Measurements from ENCODE around the gene ADAM8. TPM values are rescaled to one million over a fixed set of nuclear protein-coding genes. Genes with fewer than 3 reads are reported as not detected.

ADAM8 gene
- total and polyA plus RNA-seq, 10 of the 15 experiments (the other 5 are each of a cell fraction or from before 2014, with no cell fraction given) = 0.37 to 92.7 (median 21.7) TPM

- TF ChIP-seq, protein P1, sequence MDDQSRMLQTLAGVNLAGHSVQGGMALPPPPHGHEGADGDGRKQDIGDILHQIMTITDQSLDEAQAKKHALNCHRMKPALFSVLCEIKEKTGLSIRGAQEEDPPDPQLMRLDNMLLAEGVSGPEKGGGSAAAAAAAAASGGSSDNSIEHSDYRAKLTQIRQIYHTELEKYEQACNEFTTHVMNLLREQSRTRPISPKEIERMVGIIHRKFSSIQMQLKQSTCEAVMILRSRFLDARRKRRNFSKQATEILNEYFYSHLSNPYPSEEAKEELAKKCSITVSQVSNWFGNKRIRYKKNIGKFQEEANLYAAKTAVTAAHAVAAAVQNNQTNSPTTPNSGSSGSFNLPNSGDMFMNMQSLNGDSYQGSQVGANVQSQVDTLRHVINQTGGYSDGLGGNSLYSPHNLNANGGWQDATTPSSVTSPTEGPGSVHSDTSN (IDR thresholded peaks at IDR 0.05; ENCODE audit: insufficient replicate concordance, low read depth, low read length) = no peak
- no peak for TF ChIP-seq ZBTB33 (IDR thresholded peaks at IDR 0.05)
Observed at GRCh38 chr10:133282846-133283390, 6.2 kb upstream of the ADAM8 start (continued).

DNA sequence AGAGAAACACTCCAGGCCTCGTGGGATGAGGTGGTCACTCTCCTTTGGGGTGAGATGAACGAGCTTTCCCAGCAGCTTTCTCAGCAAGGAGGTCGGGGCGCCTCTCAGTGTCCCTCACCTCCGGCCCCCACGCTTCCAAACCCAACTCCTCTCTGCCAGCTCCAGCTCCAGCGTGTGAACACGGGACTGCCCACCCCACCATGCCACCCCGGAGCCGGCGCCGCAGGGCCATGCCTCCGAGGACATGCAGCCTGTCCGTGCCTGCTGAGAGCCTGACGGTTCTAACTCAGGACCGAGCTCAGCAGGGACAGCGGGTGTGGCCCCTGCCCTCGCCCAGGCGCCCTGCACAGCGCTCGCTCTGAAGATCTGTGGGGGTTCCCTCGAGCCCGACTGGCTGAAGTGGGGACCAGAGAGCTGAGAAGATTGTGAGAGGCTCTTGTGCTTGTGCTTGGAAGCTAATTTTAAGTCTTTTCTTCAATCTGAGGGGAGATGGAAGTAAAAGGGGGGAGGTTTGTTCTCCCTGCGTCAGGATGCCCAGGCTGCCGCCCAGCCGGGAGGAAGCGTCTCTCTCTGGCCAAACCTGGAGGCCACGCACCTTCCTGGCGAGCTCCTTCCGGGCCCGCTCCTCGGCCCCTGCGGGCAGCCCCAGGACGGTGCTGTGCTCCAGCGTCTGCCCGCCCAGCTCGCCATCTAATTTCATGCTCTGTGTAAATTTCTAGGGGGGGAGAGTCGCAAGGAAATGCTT, 5.1 kb upstream of the ADAM8 start:
- RAD21 ChIA-PET (ENCODE audit: unreplicated experiment) = no interaction called here
- no peak overlapping the region for H2AFZ ChIP-seq (ENCODE audit: control insufficient read depth, low read depth, low read length)
- in situ Hi-C loops (cut with MboI) (no loop called here), intact Hi-C loops (cut with micrococcal nuclease; ENCODE audit: unreplicated experiment) (no loop called here)
- H3K9ac ChIP-seq (ENCODE audit: control insufficient read depth, insufficient read depth, low read length) = no peak overlapping the region
- 90% methylated on average over 38 of the region's 38 CpGs for WGBS (ENCODE audit: insufficient coverage, insufficient replicate concordance, low lambda C conversion rate, missing lambda C conversion rate)
- CTCF ChIA-PET = interaction anchor here (0.5 kb wide), 1 partner anchor 17 kb away, joined by 3 read pairs; no protein-coding TSS in a partner anchor
- SMC1A ChIA-PET (ENCODE audit: uncharacterized antibody, unreplicated experiment) = no interaction called here
- BruUV-seq (replicated peaks) = no TSS peak
- no peaks in the 10 kb centered on the region for H4K20me1 ChIP-seq (ENCODE audit: control insufficient read depth, insufficient read depth)
- no peak overlapping the region for H3K4me2 ChIP-seq (ENCODE audit: control insufficient read depth, insufficient read depth)
- H3K4me3 ChIP-seq = no peak overlapping the region
- H3K36me3 ChIP-seq (ENCODE audit: control insufficient read depth in 2 of 2, insufficient read depth in 2 of 2, low read length in 1 of 2) = peaks cover 8 to 21% of the 10 kb centered on the region in 2 experiments
- H3K9me3 ChIP-seq (replicated peaks; ENCODE audit: control insufficient read depth, insufficient read depth, low read length) = no peaks in the 10 kb centered on the region
- POLR2A ChIA-PET = no interaction called here
- peaks cover 22% of the 10 kb centered on the region for H3K4me1 ChIP-seq (ENCODE audit: control insufficient read depth, insufficient read depth, low read length)
- no peak for FAIRE-seq
- ATAC-seq = no peak
- no peak overlapping the region for H3K27ac ChIP-seq (ENCODE audit: control insufficient read depth, insufficient read depth)
- H3K79me2 ChIP-seq (ENCODE audit: control insufficient read depth, insufficient read depth, low read length) = no peaks in the 10 kb centered on the region
- H3K27me3 ChIP-seq (replicated peaks in 1 of 2; ENCODE audit: control insufficient read depth in 2 of 2, insufficient read depth in 2 of 2, low read length in 1 of 2) = no peaks in the 10 kb centered on the region
- DNase-seq (ENCODE audit: low read depth, low spot score) = no peak
- TF ChIP-seq FOXM1 (IDR thresholded peaks at IDR 0.05; ENCODE audit: low read depth, low read length) (no peak), MEF2A (IDR thresholded peaks at IDR 0.05; ENCODE audit: insufficient read depth, low read depth, low read length) (no peak), YY1 (IDR thresholded peaks at IDR 0.05; ENCODE audit: low read depth, low read length) (no peak), CHD4 (IDR thresholded peaks at IDR 0.05) (no peak), ZNF274 (IDR thresholded peaks at IDR 0.05; ENCODE audit: insufficient read depth, insufficient read length) (no peak), BACH1 (IDR thresholded peaks at IDR 0.05; ENCODE audit: borderline replicate concordance) (no peak), YBX1 (IDR thresholded peaks at IDR 0.05) (no peak), NR2C1 (IDR thresholded peaks at IDR 0.05) (no peak), ZNF592 (IDR thresholded peaks at IDR 0.05) (no peak), BCL3 (IDR thresholded peaks at IDR 0.05; ENCODE audit: borderline replicate concordance, insufficient read depth, low read depth, low read length, poor library complexity, severe bottlenecking) (no peak), CHD1 (IDR thresholded peaks at IDR 0.05; ENCODE audit: low read depth, low read length) (no peak)
